ENCODE measurements around the gene KDM6A. TPM values are rescaled to one million over a fixed set of nuclear protein-coding genes. Genes with fewer than 3 reads are reported as not detected.

KDM6A gene
- total and polyA plus RNA-seq, 9 of the 15 experiments (the other 6 are each of a cell fraction or from before 2014, with no cell fraction given) = 8.4 to 34.3 (median 22.9) TPM

DNA sequence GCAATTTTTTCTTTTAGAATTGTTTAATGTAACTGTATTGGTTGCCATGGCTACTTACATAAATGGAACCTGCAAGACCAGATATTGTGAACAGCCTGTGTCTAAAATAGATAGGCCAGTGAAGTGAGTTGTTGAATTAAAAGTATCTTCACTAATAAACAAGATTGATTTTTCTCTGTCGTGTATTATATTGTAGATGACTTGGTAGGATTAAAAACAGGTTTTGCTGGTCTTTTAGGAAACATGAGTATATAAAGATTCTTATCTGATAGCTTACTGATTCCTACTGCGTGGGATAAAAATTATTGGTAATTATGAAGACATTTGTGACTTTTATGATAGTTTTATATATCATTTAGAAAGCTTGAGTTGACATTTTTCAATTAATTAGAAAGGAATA is 162.1 kb downstream of the KDM6A start (continued):
- TF ChIP-seq, protein P1, sequence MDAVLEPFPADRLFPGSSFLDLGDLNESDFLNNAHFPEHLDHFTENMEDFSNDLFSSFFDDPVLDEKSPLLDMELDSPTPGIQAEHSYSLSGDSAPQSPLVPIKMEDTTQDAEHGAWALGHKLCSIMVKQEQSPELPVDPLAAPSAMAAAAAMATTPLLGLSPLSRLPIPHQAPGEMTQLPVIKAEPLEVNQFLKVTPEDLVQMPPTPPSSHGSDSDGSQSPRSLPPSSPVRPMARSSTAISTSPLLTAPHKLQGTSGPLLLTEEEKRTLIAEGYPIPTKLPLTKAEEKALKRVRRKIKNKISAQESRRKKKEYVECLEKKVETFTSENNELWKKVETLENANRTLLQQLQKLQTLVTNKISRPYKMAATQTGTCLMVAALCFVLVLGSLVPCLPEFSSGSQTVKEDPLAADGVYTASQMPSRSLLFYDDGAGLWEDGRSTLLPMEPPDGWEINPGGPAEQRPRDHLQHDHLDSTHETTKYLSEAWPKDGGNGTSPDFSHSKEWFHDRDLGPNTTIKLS (IDR thresholded peaks at IDR 0.05; ENCODE audit: borderline replicate concordance, low read depth) = no peak

DNA sequence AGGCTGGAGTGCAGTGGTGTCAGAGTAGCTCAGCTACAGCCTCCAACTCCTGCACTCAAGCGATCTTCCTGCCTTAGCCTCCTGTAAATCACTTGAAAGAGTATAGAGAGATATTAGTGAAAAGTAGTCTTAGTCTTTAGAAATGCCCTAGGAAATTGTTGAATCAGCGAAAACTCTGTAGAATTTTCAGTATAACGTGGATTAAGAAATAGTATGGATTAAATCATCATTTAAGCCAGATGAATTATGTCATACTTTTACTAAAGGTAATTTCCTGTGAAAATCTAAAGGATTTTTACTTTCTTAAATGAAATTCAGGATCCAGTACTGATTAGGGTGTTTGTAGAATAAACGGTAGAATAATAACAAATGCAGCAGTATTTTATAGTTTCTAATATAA is 163.2 kb downstream of the KDM6A start:
- Histone ChIP-seq H2AFZ (ENCODE audit: low read depth, low read length) (no peak overlapping the region), H3K27me3 (ENCODE audit: control insufficient read depth in 2 of 2, insufficient read depth in 2 of 2, low read length in 2 of 2) (no peaks in the 10 kb centered on the region), H3K36me3 (ENCODE audit: control insufficient read depth, insufficient read depth, low read length) (0 out of 3 replicates have a peak, but pooled peaks cover 2% of the 10 kb centered on the region), H3K4me2 (ENCODE audit: insufficient read depth, low read length) (no peak overlapping the region), H3K4me1 (replicated peaks in 1 of 2; ENCODE audit: control insufficient read depth in 2 of 2, insufficient read depth in 2 of 2, low read length in 2 of 2) (no peaks in the 10 kb centered on the region), H3K9ac (ENCODE audit: insufficient read depth in 1 of 2, low read depth in 2 of 2, low read length in 2 of 2) (no peak overlapping the region), H3K27ac (ENCODE audit: extremely low read depth, low read depth, low read length) (no peak overlapping the region), H3K9me3 (replicated peaks; ENCODE audit: control insufficient read depth, insufficient read depth, low read depth, low read length) (no peaks in the 10 kb centered on the region), H3K9me1 (ENCODE audit: control insufficient read depth, insufficient read depth, low read length) (no peaks in the 10 kb centered on the region), H3K4me3 (no peak overlapping the region), H3K79me2 (ENCODE audit: control insufficient read depth, insufficient read depth, low read length) (peaks cover 45% of the 10 kb centered on the region), H4K20me1 (replicated peaks; ENCODE audit: control insufficient read depth, insufficient read depth, low read length) (no peaks in the 10 kb centered on the region)
- intact Hi-C loops (cut with micrococcal nuclease) = no loop called here
- DNase-seq (ENCODE audit: extremely low read depth in 1 of 4, low spot score in 3 of 4) (no peak), FAIRE-seq (no peak), ATAC-seq (no peak)
- 96% methylated on average over 4 of the region's 4 CpGs for WGBS (ENCODE audit: insufficient coverage, low coverage, missing lambda C conversion rate)
- ChIA-PET POLR2A (no interaction called here), CTCF (ENCODE audit: low intra/inter-chr PET ratio) (no interaction called here)
- no TSS peak for BruUV-seq (replicated peaks)
- in situ Hi-C loops (cut with MboI) = no loop called here
- TF ChIP-seq ZNF124 (CRISPR knock-in tag; IDR thresholded peaks at IDR 0.05) (no peak), HDGF (IDR thresholded peaks at IDR 0.05) (no peak), ZNF316 (IDR thresholded peaks at IDR 0.05) (peak; percentile 88), RFX5 (IDR thresholded peaks at IDR 0.05; ENCODE audit: low read depth, low read length) (no peak), CBX5 (IDR thresholded peaks at IDR 0.05; ENCODE audit: borderline replicate concordance, low read depth) (no peak), NUFIP1 (IDR thresholded peaks at IDR 0.05; ENCODE audit: partially characterized antibody) (no peak), SOX6 (IDR thresholded peaks at IDR 0.05) (no peak), MAFF (IDR thresholded peaks at IDR 0.05; ENCODE audit: low read length) (peak; percentile 75), MAFK (IDR thresholded peaks at IDR 0.05; ENCODE audit: low read length) (peak; percentile 80), DPF2 (IDR thresholded peaks at IDR 0.05) (no peak), KLF16 (IDR thresholded peaks at IDR 0.05) (no peak), ZNF644 (tag; IDR thresholded peaks at IDR 0.05; ENCODE audit: low read depth) (no peak)
- TF ChIP-seq, protein P2, sequence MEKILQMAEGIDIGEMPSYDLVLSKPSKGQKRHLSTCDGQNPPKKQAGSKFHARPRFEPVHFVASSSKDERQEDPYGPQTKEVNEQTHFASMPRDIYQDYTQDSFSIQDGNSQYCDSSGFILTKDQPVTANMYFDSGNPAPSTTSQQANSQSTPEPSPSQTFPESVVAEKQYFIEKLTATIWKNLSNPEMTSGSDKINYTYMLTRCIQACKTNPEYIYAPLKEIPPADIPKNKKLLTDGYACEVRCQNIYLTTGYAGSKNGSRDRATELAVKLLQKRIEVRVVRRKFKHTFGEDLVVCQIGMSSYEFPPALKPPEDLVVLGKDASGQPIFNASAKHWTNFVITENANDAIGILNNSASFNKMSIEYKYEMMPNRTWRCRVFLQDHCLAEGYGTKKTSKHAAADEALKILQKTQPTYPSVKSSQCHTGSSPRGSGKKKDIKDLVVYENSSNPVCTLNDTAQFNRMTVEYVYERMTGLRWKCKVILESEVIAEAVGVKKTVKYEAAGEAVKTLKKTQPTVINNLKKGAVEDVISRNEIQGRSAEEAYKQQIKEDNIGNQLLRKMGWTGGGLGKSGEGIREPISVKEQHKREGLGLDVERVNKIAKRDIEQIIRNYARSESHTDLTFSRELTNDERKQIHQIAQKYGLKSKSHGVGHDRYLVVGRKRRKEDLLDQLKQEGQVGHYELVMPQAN (IDR thresholded peaks at IDR 0.05; ENCODE audit: borderline replicate concordance) = no peak
- TF ChIP-seq, protein P3, sequence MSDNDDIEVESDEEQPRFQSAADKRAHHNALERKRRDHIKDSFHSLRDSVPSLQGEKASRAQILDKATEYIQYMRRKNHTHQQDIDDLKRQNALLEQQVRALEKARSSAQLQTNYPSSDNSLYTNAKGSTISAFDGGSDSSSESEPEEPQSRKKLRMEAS (CRISPR knock-in tag; IDR thresholded peaks at IDR 0.05) = no peak
- TF ChIP-seq, protein P4, sequence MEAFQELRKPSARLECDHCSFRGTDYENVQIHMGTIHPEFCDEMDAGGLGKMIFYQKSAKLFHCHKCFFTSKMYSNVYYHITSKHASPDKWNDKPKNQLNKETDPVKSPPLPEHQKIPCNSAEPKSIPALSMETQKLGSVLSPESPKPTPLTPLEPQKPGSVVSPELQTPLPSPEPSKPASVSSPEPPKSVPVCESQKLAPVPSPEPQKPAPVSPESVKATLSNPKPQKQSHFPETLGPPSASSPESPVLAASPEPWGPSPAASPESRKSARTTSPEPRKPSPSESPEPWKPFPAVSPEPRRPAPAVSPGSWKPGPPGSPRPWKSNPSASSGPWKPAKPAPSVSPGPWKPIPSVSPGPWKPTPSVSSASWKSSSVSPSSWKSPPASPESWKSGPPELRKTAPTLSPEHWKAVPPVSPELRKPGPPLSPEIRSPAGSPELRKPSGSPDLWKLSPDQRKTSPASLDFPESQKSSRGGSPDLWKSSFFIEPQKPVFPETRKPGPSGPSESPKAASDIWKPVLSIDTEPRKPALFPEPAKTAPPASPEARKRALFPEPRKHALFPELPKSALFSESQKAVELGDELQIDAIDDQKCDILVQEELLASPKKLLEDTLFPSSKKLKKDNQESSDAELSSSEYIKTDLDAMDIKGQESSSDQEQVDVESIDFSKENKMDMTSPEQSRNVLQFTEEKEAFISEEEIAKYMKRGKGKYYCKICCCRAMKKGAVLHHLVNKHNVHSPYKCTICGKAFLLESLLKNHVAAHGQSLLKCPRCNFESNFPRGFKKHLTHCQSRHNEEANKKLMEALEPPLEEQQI (IDR thresholded peaks at IDR 0.05) = no peak
- TF ChIP-seq, protein P5, sequence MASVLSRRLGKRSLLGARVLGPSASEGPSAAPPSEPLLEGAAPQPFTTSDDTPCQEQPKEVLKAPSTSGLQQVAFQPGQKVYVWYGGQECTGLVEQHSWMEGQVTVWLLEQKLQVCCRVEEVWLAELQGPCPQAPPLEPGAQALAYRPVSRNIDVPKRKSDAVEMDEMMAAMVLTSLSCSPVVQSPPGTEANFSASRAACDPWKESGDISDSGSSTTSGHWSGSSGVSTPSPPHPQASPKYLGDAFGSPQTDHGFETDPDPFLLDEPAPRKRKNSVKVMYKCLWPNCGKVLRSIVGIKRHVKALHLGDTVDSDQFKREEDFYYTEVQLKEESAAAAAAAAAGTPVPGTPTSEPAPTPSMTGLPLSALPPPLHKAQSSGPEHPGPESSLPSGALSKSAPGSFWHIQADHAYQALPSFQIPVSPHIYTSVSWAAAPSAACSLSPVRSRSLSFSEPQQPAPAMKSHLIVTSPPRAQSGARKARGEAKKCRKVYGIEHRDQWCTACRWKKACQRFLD (CRISPR knock-in tag; IDR thresholded peaks at IDR 0.05) = no peak
